ENCODE measurements around the gene KCNH2. TPM values are rescaled to one million over a fixed set of nuclear protein-coding genes. Genes with fewer than 3 reads are reported as not detected.

Gene KCNH2
- total and polyA plus RNA-seq, 8 donors, result 4.0 to 77.7 (median 7.3) TPM

DNA sequence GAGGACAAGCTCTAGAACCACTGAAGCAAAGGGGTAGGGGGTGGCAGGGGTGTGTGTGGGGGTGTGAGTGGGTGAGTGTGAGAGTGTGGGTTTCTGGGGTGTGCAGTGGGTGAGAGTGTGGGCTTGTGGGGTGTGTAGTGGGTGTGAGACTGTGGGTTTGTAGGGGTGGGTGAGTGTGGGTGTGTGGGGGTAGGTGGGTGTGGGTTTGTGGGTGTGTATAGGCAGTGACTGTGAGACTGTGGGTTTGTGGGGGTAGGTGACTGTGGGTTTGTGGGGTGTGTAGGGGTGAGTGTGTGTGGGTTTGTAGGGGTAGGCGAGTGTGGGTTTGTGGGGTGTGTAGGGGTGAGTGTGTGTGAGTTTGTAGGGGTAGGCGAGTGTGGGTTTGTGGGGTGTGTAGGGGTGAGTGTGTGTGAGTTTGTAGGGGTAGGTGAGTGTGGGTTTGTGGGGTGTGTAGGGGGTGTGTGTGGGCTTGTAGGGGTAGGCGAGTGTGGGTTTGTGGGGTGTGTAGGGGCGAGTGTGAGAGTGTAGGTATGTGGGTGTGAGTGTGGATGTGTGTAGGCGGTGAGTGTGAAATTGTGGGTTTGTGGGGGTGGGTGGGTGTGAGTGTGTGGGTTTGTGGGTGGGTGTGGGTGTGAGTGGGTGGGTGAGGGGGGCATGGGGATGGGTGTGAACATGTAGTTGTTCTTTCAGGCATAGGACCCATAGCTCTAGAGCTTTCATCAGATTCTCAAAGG is 21.5 kb upstream of the KCNH2 start:
- no peaks in the 10 kb centered on the region for H3K36me3 ChIP-seq
- TF ChIP-seq EP300 (IDR thresholded peaks at IDR 0.05) (no peak), POLR2AphosphoS5 (IDR thresholded peaks at IDR 0.05) (no peak), POLR2A (IDR thresholded peaks at IDR 0.05) (no peak)
- WGBS, 5 donors, result 78 to 98% (median 90%) methylated on average over 5 of the region's 5 CpGs

DNA sequence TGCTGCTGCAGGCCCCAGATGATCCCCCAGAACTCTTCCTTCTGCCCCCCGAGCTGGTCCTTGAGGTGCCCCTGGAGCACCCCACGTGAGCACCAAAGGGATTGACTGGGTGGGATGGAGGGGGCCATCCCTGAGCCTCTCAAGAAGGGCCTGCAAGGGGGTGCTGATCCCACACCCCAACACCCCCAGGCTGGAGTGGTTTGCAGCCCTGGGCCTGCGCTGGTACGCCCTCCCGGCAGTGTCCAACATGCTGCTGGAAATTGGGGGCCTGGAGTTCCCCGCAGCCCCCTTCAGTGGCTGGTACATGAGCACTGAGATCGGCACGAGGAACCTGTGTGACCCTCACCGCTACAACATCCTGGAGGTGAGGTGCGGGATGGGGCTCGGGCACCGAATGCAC is 20.9 kb upstream of the KCNH2 start:
- DNase-seq, result no peak
- WGBS, 5 donors, result 86 to 94% (median 90%) methylated on average over 11 to 12 of the region's 12 CpGs

More for the DNA sequence above, 21.5 kb upstream of the KCNH2 start:
- Histone ChIP-seq H3K4me3 (no peak overlapping the region), H3K9me3 (no peaks in the 10 kb centered on the region), H3K27me3 (peaks cover 0 to 33% (median 9%) of the 10 kb centered on the region in 3 donors), H3K4me1 (peaks cover 0 to 26% (median 6%) of the 10 kb centered on the region in 4 donors), H3K27ac (no peak overlapping the region)
- no peak for DNase-seq
- intact Hi-C loops (cut with DNase I; ENCODE audit: low total_unique reads), result no loop called here

DNA sequence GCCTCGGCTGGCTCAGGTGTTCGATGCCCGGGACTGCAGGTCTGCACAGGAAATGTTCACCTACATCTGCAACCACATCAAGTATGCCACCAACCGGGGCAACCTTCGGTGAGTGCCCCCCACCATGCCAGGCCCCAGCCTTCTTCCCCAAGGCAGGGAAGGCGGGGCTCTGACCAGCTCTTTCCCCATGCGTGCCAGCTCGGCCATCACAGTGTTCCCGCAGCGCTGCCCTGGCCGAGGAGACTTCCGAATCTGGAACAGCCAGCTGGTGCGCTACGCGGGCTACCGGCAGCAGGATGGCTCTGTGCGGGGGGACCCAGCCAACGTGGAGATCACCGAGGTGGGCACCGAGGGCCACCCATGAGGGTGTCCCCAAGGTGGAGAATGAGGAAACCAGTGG is 20.2 kb upstream of the KCNH2 start:
- WGBS, 5 donors, result 87 to 90% (median 89%) methylated on average over 14 to 20 of the region's 20 CpGs
- H3K36me3 ChIP-seq, result no peaks in the 10 kb centered on the region
- TF ChIP-seq POLR2A (IDR thresholded peaks at IDR 0.05) (no peak), EP300 (IDR thresholded peaks at IDR 0.05) (no peak), POLR2AphosphoS5 (IDR thresholded peaks at IDR 0.05) (no peak)
- TF ChIP-seq, protein P1, sequence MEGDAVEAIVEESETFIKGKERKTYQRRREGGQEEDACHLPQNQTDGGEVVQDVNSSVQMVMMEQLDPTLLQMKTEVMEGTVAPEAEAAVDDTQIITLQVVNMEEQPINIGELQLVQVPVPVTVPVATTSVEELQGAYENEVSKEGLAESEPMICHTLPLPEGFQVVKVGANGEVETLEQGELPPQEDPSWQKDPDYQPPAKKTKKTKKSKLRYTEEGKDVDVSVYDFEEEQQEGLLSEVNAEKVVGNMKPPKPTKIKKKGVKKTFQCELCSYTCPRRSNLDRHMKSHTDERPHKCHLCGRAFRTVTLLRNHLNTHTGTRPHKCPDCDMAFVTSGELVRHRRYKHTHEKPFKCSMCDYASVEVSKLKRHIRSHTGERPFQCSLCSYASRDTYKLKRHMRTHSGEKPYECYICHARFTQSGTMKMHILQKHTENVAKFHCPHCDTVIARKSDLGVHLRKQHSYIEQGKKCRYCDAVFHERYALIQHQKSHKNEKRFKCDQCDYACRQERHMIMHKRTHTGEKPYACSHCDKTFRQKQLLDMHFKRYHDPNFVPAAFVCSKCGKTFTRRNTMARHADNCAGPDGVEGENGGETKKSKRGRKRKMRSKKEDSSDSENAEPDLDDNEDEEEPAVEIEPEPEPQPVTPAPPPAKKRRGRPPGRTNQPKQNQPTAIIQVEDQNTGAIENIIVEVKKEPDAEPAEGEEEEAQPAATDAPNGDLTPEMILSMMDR (IDR thresholded peaks at IDR 0.05), result no peak
- H3K4me1 ChIP-seq, result peaks cover 0 to 19% (median 2%) of the 10 kb centered on the region in 4 donors
- intact Hi-C loops (cut with DNase I; ENCODE audit: low total_unique reads), result no loop called here
- no peaks in the 10 kb centered on the region for H3K9me3 ChIP-seq
- no peak for DNase-seq
- no peak overlapping the region for H3K27ac ChIP-seq
- peaks cover 0 to 33% (median 9%) of the 10 kb centered on the region in 3 donors for H3K27me3 ChIP-seq
- H3K4me3 ChIP-seq, result no peak overlapping the region

More for the DNA sequence above, 20.9 kb upstream of the KCNH2 start:
- H3K4me3 ChIP-seq, result no peak overlapping the region
- H3K9me3 ChIP-seq, result no peaks in the 10 kb centered on the region
- no peak overlapping the region for H3K27ac ChIP-seq
- peaks cover 0 to 26% (median 6%) of the 10 kb centered on the region in 4 donors for H3K4me1 ChIP-seq
- intact Hi-C loops (cut with DNase I; ENCODE audit: low total_unique reads), result no loop called here
- H3K36me3 ChIP-seq, result no peaks in the 10 kb centered on the region
- H3K27me3 ChIP-seq, result peaks cover 0 to 33% (median 9%) of the 10 kb centered on the region in 3 donors
- TF ChIP-seq EP300 (IDR thresholded peaks at IDR 0.05), result no peak
- TF ChIP-seq POLR2A (IDR thresholded peaks at IDR 0.05), result no peak
- no peak for TF ChIP-seq POLR2AphosphoS5 (IDR thresholded peaks at IDR 0.05)
- TF ChIP-seq, protein P1 (IDR thresholded peaks at IDR 0.05), result no peak

DNA sequence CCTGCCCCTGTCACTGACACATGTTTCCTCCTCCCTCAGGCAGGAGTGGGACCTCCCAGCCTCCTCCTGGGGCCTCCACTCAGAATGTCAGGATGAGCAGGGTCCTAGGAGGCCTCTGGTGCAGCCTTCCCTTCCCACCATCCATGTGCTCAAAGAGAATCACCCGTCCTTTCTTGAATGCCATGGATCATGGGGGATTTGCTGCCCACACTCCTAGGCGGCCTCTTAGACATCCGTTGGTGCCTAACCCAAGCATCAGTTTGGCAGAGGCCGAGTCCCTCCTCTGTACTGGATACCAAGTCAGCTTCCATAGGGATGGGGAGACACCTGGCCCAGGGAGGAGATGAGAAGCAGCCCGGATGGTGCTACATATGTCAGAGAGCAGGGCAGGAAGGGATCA is 19.7 kb upstream of the KCNH2 start:
- H3K27me3 ChIP-seq, result peaks cover 0 to 33% (median 9%) of the 10 kb centered on the region in 3 donors
- no peak for TF ChIP-seq POLR2A (IDR thresholded peaks at IDR 0.05)
- no peak for TF ChIP-seq POLR2AphosphoS5 (IDR thresholded peaks at IDR 0.05)
- TF ChIP-seq EP300 (IDR thresholded peaks at IDR 0.05), result no peak
- TF ChIP-seq, protein P1 (IDR thresholded peaks at IDR 0.05), result no peak
- intact Hi-C loops (cut with DNase I; ENCODE audit: low total_unique reads), result no loop called here
- no peak overlapping the region for H3K4me3 ChIP-seq
- no peaks in the 10 kb centered on the region for H3K36me3 ChIP-seq
- 83 to 89% (median 88%) methylated on average over 5 of the region's 5 CpGs for WGBS, 5 donors
- no peak overlapping the region for H3K27ac ChIP-seq
- H3K4me1 ChIP-seq, result peaks cover 0 to 16% (median 2%) of the 10 kb centered on the region in 4 donors
- H3K9me3 ChIP-seq, result no peaks in the 10 kb centered on the region
- DNase-seq, result no peak

DNA sequence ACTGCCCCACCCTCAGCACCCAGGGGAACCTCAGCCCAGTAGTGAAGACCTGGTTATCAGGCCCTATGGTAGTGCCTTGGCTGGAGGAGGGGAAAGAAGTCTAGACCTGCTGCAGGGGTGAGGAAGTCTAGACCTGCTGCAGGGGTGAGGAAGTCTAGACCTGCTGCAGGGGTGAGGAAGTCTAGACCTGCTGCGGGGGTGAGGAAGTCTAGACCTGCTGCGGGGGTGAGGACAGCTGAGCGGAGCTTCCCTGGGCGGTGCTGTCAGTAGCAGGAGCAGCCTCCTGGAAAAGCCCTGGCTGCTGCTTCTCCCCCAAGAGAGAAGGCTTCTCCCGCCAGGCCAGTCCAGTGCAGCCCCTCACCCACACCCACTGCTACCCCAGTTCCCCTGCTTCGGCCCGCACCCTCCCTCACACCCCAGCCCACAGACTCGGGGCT is 19.0 kb upstream of the KCNH2 start:
- no peaks in the 10 kb centered on the region for H3K36me3 ChIP-seq
- peaks cover 0 to 33% (median 9%) of the 10 kb centered on the region in 3 donors for H3K27me3 ChIP-seq
- TF ChIP-seq EP300 (IDR thresholded peaks at IDR 0.05) (no peak), POLR2A (IDR thresholded peaks at IDR 0.05) (no peak), POLR2AphosphoS5 (IDR thresholded peaks at IDR 0.05) (no peak)
- TF ChIP-seq, protein P1 (IDR thresholded peaks at IDR 0.05), result no peak
- WGBS, 5 donors, result 80 to 91% (median 87%) methylated on average over 5 to 8 of the region's 8 CpGs
- no peak overlapping the region for H3K27ac ChIP-seq
- intact Hi-C loops (cut with DNase I; ENCODE audit: low total_unique reads), result no loop called here
- no peak overlapping the region for H3K4me3 ChIP-seq
- H3K4me1 ChIP-seq, result peaks cover 0 to 16% (median 2%) of the 10 kb centered on the region in 4 donors
- no peak for DNase-seq
- H3K9me3 ChIP-seq, result no peaks in the 10 kb centered on the region

Measured in stomach (tissue), 9 donors.